Naive thymus-derived CD4-positive, alpha-beta T cell (primary cell): Measurements from ENCODE around the gene DDX10. TPM values are rescaled to one million over a fixed set of nuclear protein-coding genes. Genes with fewer than 3 reads are reported as not detected.

Experiments
- ATAC-seq: fragments of 150-1000 bp; cut with Tn5 transposase; 2 replicates; pipeline ENCODE4 v1.10.0; 2021; ENCODE audit warnings: mild to moderate bottlenecking, moderate library complexity
- CTCF ChIA-PET: fragments of 350-600 bp; sonication (Branson Sonifier 250); formaldehyde crosslinking; loops from one replicate; lab custom pipeline; 2021; ENCODE audit warnings: antibody characterized with exemption; lab: Charles Lee
- POLR2A ChIA-PET: fragments of 350-600 bp; sonication (Branson Sonifier 250); formaldehyde crosslinking; loops from one replicate; lab custom pipeline; 2021; ENCODE audit warnings: antibody characterized with exemption, inconsistent platforms; lab: Charles Lee
- DNase-seq, 9 donors: peaks; one replicate each; pipeline versions ENCODE4 v3.0.0 to v3.0.0-alpha.2; 2020 to 2022; ENCODE audit warnings: mixed read lengths in 1 of 9
- H3K27ac ChIP-seq: one replicate; pipeline ENCODE4 v1.7.0; 2013; ENCODE audit warnings: mild to moderate bottlenecking, low read depth, low read length, moderate library complexity
- H3K27me3 ChIP-seq, 2 donors: one replicate each; pipeline ENCODE4 v1.7.0; 2013; ENCODE audit warnings: low read length in 2 of 2, mild to moderate bottlenecking in 2 of 2, moderate library complexity in 2 of 2; ENCODE audit not compliant: control insufficient read depth in 2 of 2, insufficient read depth in 2 of 2
- H3K36me3 ChIP-seq, 3 experiments: 1 replicate in 2 of 3; 2 replicates in 1 of 3; pipeline ENCODE4 v1.7.0; 2013; ENCODE audit warnings: low read length in 3 of 3, mild to moderate bottlenecking in 3 of 3, moderate library complexity in 1 of 3; ENCODE audit not compliant: insufficient read depth in 3 of 3, control insufficient read depth in 2 of 3
- H3K4me1 ChIP-seq, 2 donors: one replicate each; pipeline ENCODE4 v1.7.0; 2013; ENCODE audit warnings: low read length in 2 of 2, mild to moderate bottlenecking in 2 of 2, moderate library complexity in 1 of 2; ENCODE audit not compliant: control insufficient read depth in 2 of 2, insufficient read depth in 2 of 2
- H3K4me3 ChIP-seq: 2 replicates; pipeline ENCODE4 v1.7.0; 2013; ENCODE audit warnings: mild to moderate bottlenecking, low read length
- H3K9me3 ChIP-seq, 3 experiments: 1 replicate in 2 of 3; 2 replicates in 1 of 3; pipeline ENCODE4 v1.7.0; 2013; ENCODE audit warnings: low read length in 3 of 3; ENCODE audit not compliant: control insufficient read depth in 2 of 3
- H3K27ac Mint-ChIP-seq, 9 donors: one replicate each; pipeline ENCODE4 v1.8.0; 2020 to 2022; ENCODE audit warnings: mixed read lengths in 9 of 9, mild to moderate bottlenecking in 8 of 9, moderate library complexity in 5 of 9, inconsistent platforms in 2 of 9
- H3K27me3 Mint-ChIP-seq, 5 donors: one replicate each; pipeline ENCODE4 v1.8.0; 2021 to 2022; ENCODE audit warnings: mixed read lengths in 5 of 5, mild to moderate bottlenecking in 1 of 5
- H3K36me3 Mint-ChIP-seq, 5 donors: one replicate each; pipeline ENCODE4 v1.8.0; 2020 to 2022; ENCODE audit warnings: mixed read lengths in 5 of 5, mild to moderate bottlenecking in 3 of 5, inconsistent platforms in 1 of 5
- H3K4me1 Mint-ChIP-seq, 7 donors: one replicate each; pipeline ENCODE4 v1.8.0; 2020 to 2022; ENCODE audit warnings: mixed read lengths in 7 of 7, mild to moderate bottlenecking in 3 of 7, inconsistent platforms in 1 of 7
- H3K4me3 Mint-ChIP-seq, 10 donors: one replicate each; pipeline ENCODE4 v1.8.0; 2020 to 2022; ENCODE audit warnings: mild to moderate bottlenecking in 10 of 10, mixed read lengths in 10 of 10, moderate library complexity in 6 of 10, inconsistent platforms in 2 of 10
- H3K9me3 Mint-ChIP-seq, 11 donors: one replicate each; pipeline ENCODE4 v1.8.0; 2020 to 2022; ENCODE audit warnings: mixed read lengths in 11 of 11, mild to moderate bottlenecking in 4 of 11, inconsistent platforms in 1 of 11, moderate library complexity in 1 of 11
- intact Hi-C, 2 donors: fragments of 100-400 bp; cut with micrococcal nuclease; formaldehyde crosslinking; loops; one replicate each; pipeline ENCODE4 v1.15.1; 2023
- polyA plus RNA-seq, 2 donors: library from polyadenylated mRNA; unstranded; fragments of 300-500 nt; fragmentation: Illumina TruSeq; gene quantifications; one replicate each; pipeline ENCODE4 v1.2.3, GENCODE V29; 2021
- total RNA-seq, 6 experiments: library from RNA in 5 of 6; stranded (reverse) in 5 of 6; gene quantifications; 1 replicate in 5 of 6; 2 replicates in 1 of 6; pipeline ENCODE4 v1.2.3 and lab custom pipeline; 2021 to 2026

The DDX10 gene
- total and polyA plus RNA-seq, 7 experiments from 2014 or later: 14.8 to 34.6 (median 22.4) TPM

DNA sequence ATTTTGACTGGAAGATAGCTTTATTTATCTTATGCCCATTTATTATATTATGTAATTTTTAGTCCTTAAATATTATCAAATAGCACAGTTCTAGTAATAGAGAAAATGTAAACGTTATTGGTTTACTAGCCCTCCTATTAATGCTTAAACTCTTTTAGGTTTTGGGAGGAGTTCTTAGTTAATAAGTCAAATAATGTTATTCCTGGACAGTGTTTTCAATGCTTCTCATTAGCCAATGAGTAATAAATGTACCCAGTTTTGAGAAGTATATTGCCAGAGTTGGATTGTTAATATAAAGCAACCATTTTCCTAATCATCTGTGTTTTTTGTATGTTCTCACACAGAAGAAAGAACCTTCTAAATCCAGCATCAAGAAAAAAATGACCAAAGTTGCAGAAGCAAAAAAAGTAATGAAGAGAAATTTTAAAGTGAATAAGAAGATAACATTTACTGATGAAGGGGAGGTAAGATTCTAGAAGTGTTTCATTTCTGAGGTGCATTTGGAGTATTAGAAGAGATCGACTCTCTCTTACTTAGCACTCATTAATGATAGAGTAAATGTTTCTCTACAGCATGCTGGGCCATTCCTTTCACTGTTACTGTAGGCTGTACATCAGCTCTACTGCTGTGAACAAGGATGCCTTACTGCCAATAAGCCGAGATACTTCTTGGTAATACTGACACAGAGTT, 173.4 kb downstream of the DDX10 start:
- CTCF ChIA-PET: no interaction called here
- H3K9me3 ChIP-seq: no peaks in the 10 kb centered on the region

DNA sequence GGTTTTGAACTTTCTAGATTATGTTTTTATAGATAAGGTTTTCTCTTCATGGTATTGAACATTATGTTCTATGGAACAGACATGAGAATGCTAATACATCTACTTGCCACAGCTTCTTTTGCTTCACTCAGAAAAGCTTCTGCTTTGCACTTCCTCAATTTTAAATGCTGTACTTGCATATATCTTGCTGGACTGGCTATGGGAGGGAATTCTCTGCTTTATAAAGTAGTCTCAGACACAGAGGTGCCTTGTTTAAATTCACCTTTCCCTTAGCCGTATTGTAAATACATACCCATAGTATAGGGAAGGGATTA, 173.9 kb downstream of the DDX10 start:
- Histone ChIP-seq H3K9me3 (no peaks in the 10 kb centered on the region), H3K36me3 (peaks cover 0 to 5% (median 0%) of the 10 kb centered on the region in 3 experiments), H3K4me1 (no peaks in the 10 kb centered on the region), H3K27me3 (no peaks in the 10 kb centered on the region), H3K4me3 (no peak overlapping the region), H3K27ac (no peak overlapping the region)
- intact Hi-C loops: no loop called here
- ChIA-PET CTCF (no interaction called here), POLR2A (no interaction called here)
- ATAC-seq (no peak), DNase-seq (no peak)
- peaks cover 3 to 29% (median 15%) of the 10 kb centered on the region in 7 donors for H3K4me1 Mint-ChIP-seq
- peaks cover 7 to 41% (median 31%) of the 10 kb centered on the region in 5 donors for H3K36me3 Mint-ChIP-seq
- no peak overlapping the region for H3K4me3 Mint-ChIP-seq
- no peak overlapping the region for H3K27ac Mint-ChIP-seq
- H3K9me3 Mint-ChIP-seq: no peaks in the 10 kb centered on the region
- H3K27me3 Mint-ChIP-seq: no peaks in the 10 kb centered on the region

More for the DNA sequence above, 173.4 kb downstream of the DDX10 start:
- Histone ChIP-seq H3K4me3 (no peak overlapping the region), H3K27ac (no peak overlapping the region), H3K27me3 (no peaks in the 10 kb centered on the region), H3K36me3 (peaks cover 0 to 5% (median 0%) of the 10 kb centered on the region in 3 experiments), H3K4me1 (no peaks in the 10 kb centered on the region)
- Mint-ChIP-seq H3K27me3 (no peaks in the 10 kb centered on the region), H3K36me3 (peaks cover 7 to 39% (median 35%) of the 10 kb centered on the region in 5 donors), H3K4me1 (peaks cover 3 to 29% (median 19%) of the 10 kb centered on the region in 7 donors), H3K4me3 (no peak overlapping the region), H3K9me3 (no peaks in the 10 kb centered on the region), H3K27ac (no peak overlapping the region)
- intact Hi-C loops: no loop called here
- DNase-seq: no peak
- POLR2A ChIA-PET: no interaction called here
- ATAC-seq: no peak

GRCh38 chr11:108846009-108846408, 181.1 kb downstream of the DDX10 start:
- H3K27ac ChIP-seq: no peak overlapping the region

DNA sequence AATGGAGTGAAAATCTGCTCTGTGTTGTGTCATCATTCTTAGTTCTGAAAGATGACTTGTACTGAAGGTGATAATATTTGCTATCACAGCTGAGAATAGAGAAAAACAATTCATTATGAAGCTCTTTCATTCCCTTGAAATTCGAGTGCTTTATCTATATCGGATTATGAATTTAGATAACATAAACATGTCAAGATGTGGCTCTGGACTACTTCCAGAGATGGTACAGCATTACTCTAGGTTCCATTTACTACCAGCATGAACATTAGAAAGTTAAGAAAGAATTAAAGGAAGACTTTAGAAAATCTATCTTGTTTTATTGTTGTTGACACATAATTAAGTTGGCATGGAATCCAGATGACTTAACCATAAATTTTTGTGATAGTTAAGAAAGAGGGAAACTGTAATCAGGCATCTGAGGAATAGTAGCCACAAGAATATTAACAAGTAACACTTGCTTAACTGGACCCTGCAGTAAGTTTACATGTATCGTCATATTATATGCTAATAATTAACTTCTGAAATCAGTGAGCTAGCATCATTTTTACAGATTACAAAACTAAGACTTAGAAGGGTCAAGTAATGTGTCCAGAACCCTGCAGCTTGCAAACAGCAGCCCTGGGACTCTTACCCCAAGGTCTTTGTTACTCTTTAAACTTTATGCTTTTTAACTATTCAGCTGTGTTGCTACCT, 182.6 kb downstream of the DDX10 start:
- no peaks in the 10 kb centered on the region for H3K27me3 Mint-ChIP-seq
- Histone ChIP-seq H3K27me3 (no peaks in the 10 kb centered on the region), H3K9me3 (no peaks in the 10 kb centered on the region), H3K36me3 (peaks cover 0 to 5% (median 0%) of the 10 kb centered on the region in 3 experiments), H3K4me3 (no peak overlapping the region), H3K4me1 (no peaks in the 10 kb centered on the region), H3K27ac (no peak overlapping the region)
- no peak overlapping the region for H3K27ac Mint-ChIP-seq
- no peak for DNase-seq
- ChIA-PET CTCF (no interaction called here), POLR2A (no interaction called here)
- H3K9me3 Mint-ChIP-seq: no peaks in the 10 kb centered on the region
- intact Hi-C loops: no loop called here
- peaks cover 0 to 13% (median 7%) of the 10 kb centered on the region in 7 donors for H3K4me1 Mint-ChIP-seq
- peaks cover 0 to 28% (median 8%) of the 10 kb centered on the region in 5 donors for H3K36me3 Mint-ChIP-seq
- H3K4me3 Mint-ChIP-seq: no peak overlapping the region
- no peak for ATAC-seq

More at GRCh38 chr11:108846009-108846408, 181.1 kb downstream of the DDX10 start:
- ChIA-PET POLR2A (no interaction called here), CTCF (no interaction called here)
- no peak overlapping the region for H3K4me3 Mint-ChIP-seq
- ATAC-seq (no peak), DNase-seq (no peak)
- no peak overlapping the region for H3K27ac Mint-ChIP-seq
- H3K4me1 Mint-ChIP-seq: peaks cover 0 to 10% (median 0%) of the 10 kb centered on the region in 7 donors
- Histone ChIP-seq H3K4me3 (no peak overlapping the region), H3K36me3 (peaks cover 0 to 5% (median 0%) of the 10 kb centered on the region in 3 experiments), H3K4me1 (no peaks in the 10 kb centered on the region), H3K27me3 (no peaks in the 10 kb centered on the region), H3K9me3 (no peaks in the 10 kb centered on the region)
- peaks cover 0 to 30% (median 10%) of the 10 kb centered on the region in 5 donors for H3K36me3 Mint-ChIP-seq
- no peaks in the 10 kb centered on the region for H3K27me3 Mint-ChIP-seq
- intact Hi-C loops: no loop called here
- no peaks in the 10 kb centered on the region for H3K9me3 Mint-ChIP-seq

- Mint-ChIP-seq H3K4me1 (peaks cover 14 to 43% (median 33%) of the 10 kb centered on the region in 7 donors), H3K36me3 (peaks cover 0 to 16% (median 0%) of the 10 kb centered on the region in 5 donors), H3K27ac (peak overlapping the region in 6 of 9 donors; percentile 9 to 100 (median 46)), H3K4me3 (no peak overlapping the region), H3K9me3 (no peaks in the 10 kb centered on the region), H3K27me3 (no peaks in the 10 kb centered on the region)
- Histone ChIP-seq H3K4me1 (peaks cover 5 to 10% of the 10 kb centered on the region in 2 donors), H3K27ac (no peak overlapping the region), H3K27me3 (no peaks in the 10 kb centered on the region), H3K4me3 (no peak overlapping the region), H3K9me3 (no peaks in the 10 kb centered on the region), H3K36me3 (no peaks in the 10 kb centered on the region)
- no peak for ATAC-seq
- intact Hi-C loops: no loop called here
- POLR2A ChIA-PET: interaction anchor here (0.8 kb wide), 1 partner anchor 36 kb away, joined by 3 read pairs; no protein-coding TSS in a partner anchor
- CTCF ChIA-PET: interaction anchor here (0.5 kb wide), 1 partner anchor 739 kb away, joined by 3 read pairs; no protein-coding TSS in a partner anchor
- no peak for DNase-seq
Observed at GRCh38 chr11:108851781-108852180, 186.9 kb downstream of the DDX10 start.

GRCh38 chr11:108852701-108853100, 187.8 kb downstream of the DDX10 start:
- DNase-seq (no peak), ATAC-seq (no peak)
- Mint-ChIP-seq H3K27ac (peak overlapping the region; percentile 0 to 100 (median 47)), H3K4me1 (peaks cover 15 to 49% (median 33%) of the 10 kb centered on the region in 7 donors), H3K36me3 (peaks cover 0 to 18% (median 2%) of the 10 kb centered on the region in 5 donors), H3K9me3 (no peaks in the 10 kb centered on the region), H3K4me3 (peak overlapping the region in 2 of 10 donors; percentile 3 to 21), H3K27me3 (no peaks in the 10 kb centered on the region)
- Histone ChIP-seq H3K27me3 (no peaks in the 10 kb centered on the region), H3K36me3 (no peaks in the 10 kb centered on the region), H3K27ac (peak overlapping the region; percentile 31), H3K4me1 (peaks cover 5 to 10% of the 10 kb centered on the region in 2 donors), H3K9me3 (no peaks in the 10 kb centered on the region), H3K4me3 (no peak overlapping the region)
- intact Hi-C loops: no loop called here
- ChIA-PET POLR2A (no interaction called here), CTCF (no interaction called here)
